Neural cell (in vitro differentiated cells): ENCODE results near the gene VIPAS39.

Experiments used
- POLR2AphosphoS5 ChIP-seq: IDR thresholded peaks from 2 replicates; pipeline ENCODE4 v1.6.1; 2012
- TF ChIP-seq, protein P1 (sequence below): fragments of 450-650 bp; IDR thresholded peaks from 2 replicates; pipeline ENCODE4 v1.5.1; 2014; ENCODE audit warnings: antibody characterized with exemption, mild to moderate bottlenecking, moderate library complexity; ENCODE audit not compliant: poor library complexity, severe bottlenecking
- TF ChIP-seq, protein P2 (sequence below): IDR thresholded peaks from 2 replicates; pipeline ENCODE4 v1.6.1; 2012; ENCODE audit warnings: borderline replicate concordance

DNA sequence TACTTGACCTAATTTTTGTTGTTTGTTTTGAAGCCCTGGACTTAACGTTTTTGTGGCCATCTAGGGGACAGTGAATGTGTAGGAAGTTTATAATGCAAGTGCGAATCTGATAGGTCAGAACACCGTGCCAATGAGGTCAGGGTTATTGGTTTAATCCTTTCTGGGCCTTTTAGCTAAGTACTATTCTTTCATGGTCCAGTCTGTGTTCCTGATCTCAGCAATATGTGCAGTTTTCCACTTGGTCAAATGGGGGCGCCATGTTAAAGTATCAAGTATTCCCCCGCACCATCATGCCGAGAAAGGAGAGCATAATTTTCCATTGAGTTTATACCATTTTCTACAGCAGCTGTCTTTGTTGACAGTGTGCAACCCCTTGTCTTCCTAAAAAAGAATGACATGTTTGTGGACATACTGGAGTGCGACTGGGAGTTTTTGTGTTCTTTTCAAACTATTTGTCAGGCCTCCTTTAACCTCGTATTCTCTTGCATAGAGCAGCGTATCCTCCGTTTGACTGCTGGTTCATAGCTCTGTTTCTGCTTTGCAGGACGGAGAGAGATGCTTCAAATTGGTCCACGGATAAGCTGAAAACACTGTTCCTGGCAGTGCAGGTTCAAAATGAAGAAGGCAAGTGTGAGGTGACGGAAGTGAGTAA, 1.8 kb upstream of the VIPAS39 start:
- TF ChIP-seq POLR2AphosphoS5 = no peak
- TF ChIP-seq, protein P1, sequence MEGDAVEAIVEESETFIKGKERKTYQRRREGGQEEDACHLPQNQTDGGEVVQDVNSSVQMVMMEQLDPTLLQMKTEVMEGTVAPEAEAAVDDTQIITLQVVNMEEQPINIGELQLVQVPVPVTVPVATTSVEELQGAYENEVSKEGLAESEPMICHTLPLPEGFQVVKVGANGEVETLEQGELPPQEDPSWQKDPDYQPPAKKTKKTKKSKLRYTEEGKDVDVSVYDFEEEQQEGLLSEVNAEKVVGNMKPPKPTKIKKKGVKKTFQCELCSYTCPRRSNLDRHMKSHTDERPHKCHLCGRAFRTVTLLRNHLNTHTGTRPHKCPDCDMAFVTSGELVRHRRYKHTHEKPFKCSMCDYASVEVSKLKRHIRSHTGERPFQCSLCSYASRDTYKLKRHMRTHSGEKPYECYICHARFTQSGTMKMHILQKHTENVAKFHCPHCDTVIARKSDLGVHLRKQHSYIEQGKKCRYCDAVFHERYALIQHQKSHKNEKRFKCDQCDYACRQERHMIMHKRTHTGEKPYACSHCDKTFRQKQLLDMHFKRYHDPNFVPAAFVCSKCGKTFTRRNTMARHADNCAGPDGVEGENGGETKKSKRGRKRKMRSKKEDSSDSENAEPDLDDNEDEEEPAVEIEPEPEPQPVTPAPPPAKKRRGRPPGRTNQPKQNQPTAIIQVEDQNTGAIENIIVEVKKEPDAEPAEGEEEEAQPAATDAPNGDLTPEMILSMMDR = peak; percentile 75
- TF ChIP-seq, protein P2, sequence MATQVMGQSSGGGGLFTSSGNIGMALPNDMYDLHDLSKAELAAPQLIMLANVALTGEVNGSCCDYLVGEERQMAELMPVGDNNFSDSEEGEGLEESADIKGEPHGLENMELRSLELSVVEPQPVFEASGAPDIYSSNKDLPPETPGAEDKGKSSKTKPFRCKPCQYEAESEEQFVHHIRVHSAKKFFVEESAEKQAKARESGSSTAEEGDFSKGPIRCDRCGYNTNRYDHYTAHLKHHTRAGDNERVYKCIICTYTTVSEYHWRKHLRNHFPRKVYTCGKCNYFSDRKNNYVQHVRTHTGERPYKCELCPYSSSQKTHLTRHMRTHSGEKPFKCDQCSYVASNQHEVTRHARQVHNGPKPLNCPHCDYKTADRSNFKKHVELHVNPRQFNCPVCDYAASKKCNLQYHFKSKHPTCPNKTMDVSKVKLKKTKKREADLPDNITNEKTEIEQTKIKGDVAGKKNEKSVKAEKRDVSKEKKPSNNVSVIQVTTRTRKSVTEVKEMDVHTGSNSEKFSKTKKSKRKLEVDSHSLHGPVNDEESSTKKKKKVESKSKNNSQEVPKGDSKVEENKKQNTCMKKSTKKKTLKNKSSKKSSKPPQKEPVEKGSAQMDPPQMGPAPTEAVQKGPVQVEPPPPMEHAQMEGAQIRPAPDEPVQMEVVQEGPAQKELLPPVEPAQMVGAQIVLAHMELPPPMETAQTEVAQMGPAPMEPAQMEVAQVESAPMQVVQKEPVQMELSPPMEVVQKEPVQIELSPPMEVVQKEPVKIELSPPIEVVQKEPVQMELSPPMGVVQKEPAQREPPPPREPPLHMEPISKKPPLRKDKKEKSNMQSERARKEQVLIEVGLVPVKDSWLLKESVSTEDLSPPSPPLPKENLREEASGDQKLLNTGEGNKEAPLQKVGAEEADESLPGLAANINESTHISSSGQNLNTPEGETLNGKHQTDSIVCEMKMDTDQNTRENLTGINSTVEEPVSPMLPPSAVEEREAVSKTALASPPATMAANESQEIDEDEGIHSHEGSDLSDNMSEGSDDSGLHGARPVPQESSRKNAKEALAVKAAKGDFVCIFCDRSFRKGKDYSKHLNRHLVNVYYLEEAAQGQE = no peak
